GM18858 (cell line): ENCODE data around the gene MED12L.
"Not testable (repeated sequence)": the region's sequence is repeated elsewhere in the genome, so short reads cannot be mapped to it uniquely, and the experiment has no call there.

Experiments used
- ATAC-seq: cut with Tn5 transposase; IDR thresholded peaks from one replicate; pipeline ENCODE4 v1.9.1; 2021; ENCODE audit not compliant: unreplicated experiment

Gene MED12L

GRCh38 chr3:151085227-151085888, at the start of gene MED12L:
MED12L (plus strand) TSS chr3:151085664; CDS start chr3:151086927, 1,263 bp downstream.
- ATAC-seq = peak; percentile 54

GRCh38 chr3:151037746-151038477, 47.6 kb upstream of the MED12L start:
- no peak for ATAC-seq

- ATAC-seq = no peak
Observed at GRCh38 chr3:151044706-151045105, 40.8 kb upstream of the MED12L start.

- no peak for ATAC-seq
Observed at GRCh38 chr3:151047636-151048035, 37.8 kb upstream of the MED12L start.

GRCh38 chr3:151051533-151051932, 33.9 kb upstream of the MED12L start:
- ATAC-seq = no peak

- ATAC-seq = no peak
Observed at GRCh38 chr3:151052346-151052745, 33.1 kb upstream of the MED12L start.

GRCh38 chr3:151052756-151053155, 32.7 kb upstream of the MED12L start:
- no peak for ATAC-seq

GRCh38 chr3:151058740-151059139, 26.7 kb upstream of the MED12L start:
- no peak for ATAC-seq

GRCh38 chr3:151062611-151063010, 22.9 kb upstream of the MED12L start:
- ATAC-seq = no peak

- ATAC-seq = no peak
Observed at GRCh38 chr3:151067158-151067557, 18.3 kb upstream of the MED12L start.

GRCh38 chr3:151072842-151073241, 12.6 kb upstream of the MED12L start:
- ATAC-seq = not testable (repeated sequence)

- no peak for ATAC-seq
Observed at GRCh38 chr3:151074256-151074655, 11.2 kb upstream of the MED12L start.

- ATAC-seq = no peak
Observed at GRCh38 chr3:151075869-151076562, 9.4 kb upstream of the MED12L start.

GRCh38 chr3:151076626-151077025, 8.8 kb upstream of the MED12L start:
- ATAC-seq = no peak

- not testable (repeated sequence) for ATAC-seq
Observed at GRCh38 chr3:151081082-151081481, 4.4 kb upstream of the MED12L start.

- ATAC-seq = no peak
Observed at GRCh38 chr3:151082880-151083838, 2.3 kb upstream of the MED12L start.

GRCh38 chr3:151084893-151085226, 604 bp upstream of the MED12L start:
- ATAC-seq = no peak

GRCh38 chr3:151085889-151086483, 522 bp downstream of the MED12L start:
- peak; percentile 5 for ATAC-seq

GRCh38 chr3:151086484-151087456, 1.3 kb downstream of the MED12L start:
- ATAC-seq = peak; percentile 60
